ENCODE data around the gene KCTD1. TPM values are rescaled to one million over a fixed set of nuclear protein-coding genes. Genes with fewer than 3 reads are reported as not detected.

The KCTD1 gene
- total and polyA plus RNA-seq, 9 donors = 10.7 to 31.1 (median 22.5) TPM

DNA sequence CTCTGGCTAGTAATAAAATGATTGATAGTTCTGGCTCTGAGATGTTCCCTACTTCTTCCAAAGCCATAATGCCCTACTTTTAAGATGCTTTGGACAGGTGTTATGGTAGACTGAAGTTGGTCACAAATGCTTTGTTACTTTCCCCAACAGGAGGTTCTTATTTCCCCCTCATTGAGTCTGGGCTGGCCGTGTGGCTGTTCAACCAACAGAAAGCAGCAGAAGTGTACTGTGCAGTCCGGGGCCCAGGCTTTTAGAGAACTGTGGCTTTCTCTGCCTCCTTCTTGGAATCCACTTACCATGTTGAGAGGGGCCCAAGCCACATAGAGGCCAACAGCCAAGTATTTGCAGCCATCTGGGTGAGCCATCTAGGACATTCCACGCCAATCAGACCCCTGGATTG is 94.2 kb downstream of the KCTD1 start:
- H3K27me3 ChIP-seq = no peaks in the 10 kb centered on the region
- no peak overlapping the region for H3K4me3 ChIP-seq
- no peaks in the 10 kb centered on the region for H3K4me1 ChIP-seq (ENCODE audit: insufficient read depth)
- WGBS, 3 donors = 89 to 96% (median 91%) methylated on average over 3 of the region's 3 CpGs
- no peak overlapping the region for H3K27ac ChIP-seq
- DNase-seq = no peak
- H3K9me3 ChIP-seq = no peaks in the 10 kb centered on the region
- no peak for TF ChIP-seq POLR2A (IDR thresholded peaks at IDR 0.05)
- TF ChIP-seq EP300 (IDR thresholded peaks at IDR 0.05) = no peak
- TF ChIP-seq, protein P1, sequence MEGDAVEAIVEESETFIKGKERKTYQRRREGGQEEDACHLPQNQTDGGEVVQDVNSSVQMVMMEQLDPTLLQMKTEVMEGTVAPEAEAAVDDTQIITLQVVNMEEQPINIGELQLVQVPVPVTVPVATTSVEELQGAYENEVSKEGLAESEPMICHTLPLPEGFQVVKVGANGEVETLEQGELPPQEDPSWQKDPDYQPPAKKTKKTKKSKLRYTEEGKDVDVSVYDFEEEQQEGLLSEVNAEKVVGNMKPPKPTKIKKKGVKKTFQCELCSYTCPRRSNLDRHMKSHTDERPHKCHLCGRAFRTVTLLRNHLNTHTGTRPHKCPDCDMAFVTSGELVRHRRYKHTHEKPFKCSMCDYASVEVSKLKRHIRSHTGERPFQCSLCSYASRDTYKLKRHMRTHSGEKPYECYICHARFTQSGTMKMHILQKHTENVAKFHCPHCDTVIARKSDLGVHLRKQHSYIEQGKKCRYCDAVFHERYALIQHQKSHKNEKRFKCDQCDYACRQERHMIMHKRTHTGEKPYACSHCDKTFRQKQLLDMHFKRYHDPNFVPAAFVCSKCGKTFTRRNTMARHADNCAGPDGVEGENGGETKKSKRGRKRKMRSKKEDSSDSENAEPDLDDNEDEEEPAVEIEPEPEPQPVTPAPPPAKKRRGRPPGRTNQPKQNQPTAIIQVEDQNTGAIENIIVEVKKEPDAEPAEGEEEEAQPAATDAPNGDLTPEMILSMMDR (IDR thresholded peaks at IDR 0.05) = no peak
- intact Hi-C loops (cut with DNase I) = no loop called here
- H3K36me3 ChIP-seq = no peaks in the 10 kb centered on the region

- Histone ChIP-seq H3K4me3 (no peak overlapping the region), H3K27me3 (no peaks in the 10 kb centered on the region), H3K27ac (no peak overlapping the region), H3K36me3 (no peaks in the 10 kb centered on the region), H3K4me1 (ENCODE audit: insufficient read depth) (no peaks in the 10 kb centered on the region), H3K9me3 (no peaks in the 10 kb centered on the region)
- TF ChIP-seq, protein P1 (IDR thresholded peaks at IDR 0.05) = no peak
- TF ChIP-seq POLR2A (IDR thresholded peaks at IDR 0.05) (no peak), EP300 (IDR thresholded peaks at IDR 0.05) (no peak)
- no peak for DNase-seq
- intact Hi-C loops (cut with DNase I) = no loop called here
- WGBS, 3 donors = 87 to 93% (median 91%) methylated on average over 4 of the region's 4 CpGs
These were observed 94.9 kb downstream of the KCTD1 start for GRCh38 chr18:26453386-26453901.

GRCh38 chr18:26450989-26451682 is 97.2 kb downstream of the KCTD1 start:
- Histone ChIP-seq H3K4me1 (ENCODE audit: insufficient read depth) (no peaks in the 10 kb centered on the region), H3K27me3 (no peaks in the 10 kb centered on the region), H3K27ac (no peak overlapping the region), H3K36me3 (no peaks in the 10 kb centered on the region), H3K9me3 (no peaks in the 10 kb centered on the region), H3K4me3 (no peak overlapping the region)
- TF ChIP-seq EP300 (IDR thresholded peaks at IDR 0.05) = no peak
- TF ChIP-seq POLR2A (IDR thresholded peaks at IDR 0.05) = no peak
- TF ChIP-seq, protein P1 (IDR thresholded peaks at IDR 0.05) = no peak
- no peak for DNase-seq
- 81 to 87% (median 84%) methylated on average over 8 of the region's 8 CpGs for WGBS, 3 donors
- intact Hi-C loops (cut with DNase I) = no loop called here

- no peaks in the 10 kb centered on the region for H3K4me1 ChIP-seq (ENCODE audit: insufficient read depth)
- intact Hi-C loops (cut with DNase I) = no loop called here
- no peak for DNase-seq
- no peak for TF ChIP-seq EP300 (IDR thresholded peaks at IDR 0.05)
- TF ChIP-seq, protein P1 (IDR thresholded peaks at IDR 0.05) = no peak
- TF ChIP-seq POLR2A (IDR thresholded peaks at IDR 0.05) = no peak
- 83% methylated on average over 8 of the region's 8 CpGs for WGBS, 3 donors
- no peak overlapping the region for H3K27ac ChIP-seq
- H3K9me3 ChIP-seq = no peaks in the 10 kb centered on the region
- no peak overlapping the region for H3K4me3 ChIP-seq
- no peaks in the 10 kb centered on the region for H3K27me3 ChIP-seq
- H3K36me3 ChIP-seq = no peaks in the 10 kb centered on the region
These were observed 99.6 kb downstream of the KCTD1 start for GRCh38 chr18:26448714-26449159.

Measured in ovary (tissue), 9 donors.